GM18858 (cell line): ENCODE results near the gene ZKSCAN8.

Source experiments
- ATAC-seq: cut with Tn5 transposase; IDR thresholded peaks from one replicate; pipeline ENCODE4 v1.9.1; 2021; ENCODE audit not compliant: unreplicated experiment

The ZKSCAN8 gene

DNA sequence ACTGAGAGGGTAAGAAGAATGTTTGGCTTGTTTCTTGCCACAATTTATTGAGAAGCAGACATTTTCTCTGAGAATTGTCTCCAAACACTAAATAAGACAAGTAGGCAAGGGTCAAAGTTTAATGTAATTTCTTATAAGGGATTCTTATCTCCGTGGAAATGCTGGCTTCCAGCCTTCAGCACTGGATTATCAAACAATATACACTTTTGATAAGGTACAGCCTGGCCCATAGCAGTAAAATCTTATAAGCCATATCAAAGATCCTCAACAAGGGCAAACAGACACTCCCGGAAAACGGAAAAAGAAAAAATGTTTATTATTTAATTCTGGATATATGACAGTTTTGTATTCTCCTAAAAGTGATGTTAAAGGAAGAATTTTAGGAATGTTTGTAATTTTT, 64.8 kb downstream of the ZKSCAN8 start:
- ATAC-seq: no peak

DNA sequence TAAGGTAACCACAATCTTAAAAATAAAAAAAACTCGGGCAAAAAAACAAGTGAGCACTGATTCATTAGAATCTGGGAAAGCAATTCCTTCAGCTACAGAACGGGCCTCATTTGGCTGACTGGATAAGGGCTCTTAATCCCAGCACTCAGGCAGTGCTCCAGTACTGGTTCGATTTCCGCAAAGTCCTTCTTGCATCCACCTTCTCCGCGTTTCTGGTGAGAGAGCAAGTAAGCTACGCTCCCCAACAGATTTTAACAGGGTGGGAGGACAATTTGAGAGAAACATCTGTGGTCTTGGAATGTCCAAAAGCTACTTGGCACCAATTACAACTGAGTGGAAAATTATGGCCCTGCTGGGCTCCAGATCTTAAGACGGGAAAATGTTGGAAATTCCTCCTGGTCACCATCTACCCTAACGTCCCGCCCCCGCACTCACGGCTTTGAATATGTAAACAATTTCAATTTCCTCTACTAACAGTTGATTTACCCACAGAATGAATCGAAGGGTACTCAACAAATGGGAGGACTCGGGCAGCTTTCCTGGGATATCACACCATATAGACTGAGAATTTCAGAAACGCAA, 65.3 kb downstream of the ZKSCAN8 start:
- ATAC-seq: no peak

DNA sequence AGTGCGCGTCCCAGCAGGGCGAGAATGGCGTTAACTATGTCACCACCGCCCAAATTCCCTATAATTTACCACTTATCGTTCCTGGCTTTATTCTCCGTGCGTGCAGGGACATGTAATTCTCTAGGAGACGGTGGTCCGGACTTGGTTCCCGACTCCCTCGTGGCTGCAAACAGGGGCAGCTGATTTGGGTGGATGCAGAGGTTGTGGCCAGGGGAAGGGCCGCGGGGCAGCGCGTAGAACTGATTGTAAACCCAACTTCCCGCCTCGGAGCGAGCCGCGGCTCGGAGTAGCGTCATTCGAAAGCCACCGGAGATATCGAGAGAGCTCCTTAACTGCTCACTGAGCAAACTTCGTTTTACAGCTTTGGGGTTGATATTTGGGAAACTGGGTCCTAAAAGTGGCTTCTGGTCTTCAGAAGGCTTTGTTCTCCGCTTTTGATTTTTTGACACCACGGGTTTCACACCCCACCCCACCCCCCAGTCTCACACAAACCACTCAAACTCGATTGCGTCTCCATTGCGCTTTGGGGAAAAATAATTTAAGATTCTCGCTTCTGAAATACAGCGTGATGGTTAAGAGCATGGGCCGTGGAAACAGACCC, 65.9 kb downstream of the ZKSCAN8 start:
- no peak for ATAC-seq

DNA sequence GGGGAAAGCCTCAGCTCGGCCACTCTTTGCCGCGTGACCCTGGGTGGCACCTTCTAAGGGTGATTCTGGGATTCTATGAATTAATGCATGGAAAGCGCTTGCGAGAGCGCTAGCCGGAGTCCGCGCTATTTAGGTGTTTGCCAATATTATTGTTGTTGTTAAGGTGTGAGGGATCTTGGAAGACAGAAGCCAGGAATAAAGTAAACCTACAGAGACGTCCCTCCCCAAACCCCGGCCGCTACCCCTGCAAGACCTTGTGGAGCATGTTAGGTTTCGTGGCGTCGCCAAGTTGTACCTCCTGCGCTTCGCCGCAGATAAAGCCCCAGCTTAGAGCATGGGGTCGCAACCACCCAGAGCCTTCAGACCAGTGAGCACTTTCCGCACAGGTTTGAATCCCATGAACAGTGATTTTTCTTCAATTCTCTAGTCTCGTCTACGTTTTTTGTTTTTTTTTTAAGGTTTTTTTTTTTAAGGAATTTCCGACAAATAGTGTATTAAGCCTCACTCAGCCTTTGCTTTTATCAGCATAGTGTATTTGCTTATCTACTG, 66.5 kb downstream of the ZKSCAN8 start:
- ATAC-seq: no peak
